Vagina (tissue), 2 donors: ENCODE results near the gene TRMU.

Experiments used
- CTCF ChIP-seq, 3 experiments: fragments of 450-650 bp in 2 of 3; fragments of 200-600 bp in 1 of 3; sonication (generic) in 1 of 3; IDR thresholded peaks; one replicate each; pipeline ENCODE4 v1.5.1; 2017 to 2019; ENCODE audit warnings: antibody characterized with exemption in 3 of 3, mild to moderate bottlenecking in 2 of 3, moderate library complexity in 2 of 3
- POLR2A ChIP-seq, 2 donors: fragments of 450-650 bp; IDR thresholded peaks; one replicate each; pipeline ENCODE4 v1.6.1; 2017; ENCODE audit warnings: antibody characterized with exemption in 2 of 2, mild to moderate bottlenecking in 2 of 2, moderate library complexity in 2 of 2
- POLR2AphosphoS5 ChIP-seq, 2 donors: sonication (generic); formaldehyde crosslinking; IDR thresholded peaks; one replicate each; pipeline ENCODE4 v1.9.0; 2017; ENCODE audit warnings: antibody characterized with exemption in 2 of 2, mild to moderate bottlenecking in 2 of 2, low read depth in 1 of 2; ENCODE audit not compliant: insufficient read depth in 1 of 2

- no peak for TF ChIP-seq CTCF (IDR thresholded peaks at IDR 0.05)
- no peak for TF ChIP-seq POLR2A (IDR thresholded peaks at IDR 0.05)
- no peak for TF ChIP-seq POLR2AphosphoS5 (IDR thresholded peaks at IDR 0.05; ENCODE audit: insufficient read depth in 1 of 2, low read depth in 1 of 2)
These were observed 45.6 kb downstream of the TRMU start for GRCh38 chr22:46381142-46381541.
